ENCODE results near the gene CCDC107.

The CCDC107 gene

DNA sequence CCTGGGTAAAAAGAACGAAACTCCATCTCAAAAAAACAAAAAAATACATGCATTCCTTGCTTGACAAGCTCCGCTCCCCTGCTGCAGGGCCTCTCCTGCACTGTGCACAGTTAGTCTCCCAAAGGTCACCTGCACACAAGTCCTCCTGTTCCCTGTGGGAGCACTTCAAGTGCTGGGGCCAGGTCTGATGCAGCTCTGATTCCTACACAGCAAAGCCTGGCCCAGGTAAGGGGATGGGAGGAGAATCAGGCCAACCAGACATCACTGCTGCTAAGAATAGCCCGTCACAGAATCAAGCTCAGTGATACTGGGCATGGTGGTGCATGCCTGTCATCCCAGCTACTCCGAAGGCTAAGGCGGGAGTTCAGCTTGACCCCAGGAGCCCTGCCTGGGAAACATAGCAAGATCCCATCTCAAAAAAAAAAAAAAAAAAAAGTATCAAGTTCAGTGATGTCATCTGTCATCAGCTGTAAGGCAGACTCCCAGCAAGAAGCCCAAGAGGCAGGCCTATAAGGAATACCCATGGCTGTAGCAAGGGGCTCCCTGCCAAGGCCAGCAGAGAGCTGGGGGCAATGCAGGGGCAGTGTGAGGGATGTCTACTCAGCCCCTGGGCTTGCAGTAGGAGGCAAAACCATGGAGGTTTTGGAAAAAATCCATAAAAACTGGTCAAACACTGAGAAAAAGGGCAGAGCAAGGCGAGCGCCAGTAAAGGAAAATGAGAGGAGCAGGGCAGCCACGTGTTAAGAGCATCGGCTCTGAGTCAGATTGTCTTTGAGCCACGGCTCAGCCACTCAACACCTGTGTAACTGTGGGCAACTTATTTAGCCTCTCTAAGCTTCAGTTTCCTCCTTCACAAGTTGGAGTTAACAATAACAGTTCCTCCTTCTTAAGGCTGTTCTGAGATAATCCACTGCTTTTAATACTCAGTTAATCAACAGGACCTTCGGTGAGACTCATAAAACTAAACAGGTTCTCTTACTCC is 28.4 kb downstream of the CCDC107 start:
- DNase-seq: no peak

DNA sequence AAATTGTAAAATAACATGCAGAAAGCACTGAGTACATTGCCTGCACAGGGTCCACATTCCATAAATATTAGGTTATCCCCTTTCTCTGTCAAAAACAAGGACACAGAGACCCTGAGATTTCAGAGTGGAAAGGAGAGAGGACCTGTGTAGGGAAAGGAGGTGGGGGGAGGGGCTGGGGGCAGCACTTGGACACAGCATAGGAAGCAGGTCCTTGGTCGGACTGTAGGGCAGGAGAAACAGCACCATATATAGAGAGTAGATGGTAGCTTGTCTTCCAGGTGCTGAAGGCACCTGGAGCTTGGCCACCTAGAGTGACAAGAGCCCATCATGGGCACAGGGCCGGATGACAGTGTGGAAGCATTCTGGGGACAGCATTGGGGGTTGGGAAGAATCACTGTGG is 29.2 kb downstream of the CCDC107 start:
- no peak for DNase-seq

DNA sequence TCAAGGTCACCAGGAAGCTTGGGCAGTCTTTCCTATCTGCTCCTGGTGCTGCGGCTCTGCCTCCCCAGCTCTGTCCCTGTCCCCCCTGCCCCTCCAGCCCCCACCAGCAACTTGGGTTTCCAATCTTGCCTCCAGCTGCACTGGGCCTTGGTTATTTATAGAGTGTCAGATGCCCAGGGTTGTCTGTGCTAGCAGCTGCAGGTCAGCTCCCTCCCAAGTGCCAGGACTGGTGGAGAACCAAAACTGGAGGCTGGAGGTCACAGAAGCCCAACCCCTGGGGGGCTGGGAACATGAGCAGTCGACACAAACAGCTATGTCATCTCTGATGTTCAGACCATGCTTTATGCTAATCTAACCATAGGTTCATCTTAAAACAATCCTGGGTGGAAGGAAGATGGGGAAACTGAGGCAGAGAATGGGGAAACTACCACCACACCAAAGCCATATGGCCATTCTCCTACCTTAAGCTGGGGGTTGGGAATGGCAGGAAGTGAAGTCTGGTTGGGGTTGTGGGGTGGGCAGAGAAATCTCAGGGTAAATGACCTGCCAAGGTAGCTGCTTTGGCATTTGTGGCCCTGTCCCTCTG is 30.0 kb downstream of the CCDC107 start:
- DNase-seq: no peak

DNA sequence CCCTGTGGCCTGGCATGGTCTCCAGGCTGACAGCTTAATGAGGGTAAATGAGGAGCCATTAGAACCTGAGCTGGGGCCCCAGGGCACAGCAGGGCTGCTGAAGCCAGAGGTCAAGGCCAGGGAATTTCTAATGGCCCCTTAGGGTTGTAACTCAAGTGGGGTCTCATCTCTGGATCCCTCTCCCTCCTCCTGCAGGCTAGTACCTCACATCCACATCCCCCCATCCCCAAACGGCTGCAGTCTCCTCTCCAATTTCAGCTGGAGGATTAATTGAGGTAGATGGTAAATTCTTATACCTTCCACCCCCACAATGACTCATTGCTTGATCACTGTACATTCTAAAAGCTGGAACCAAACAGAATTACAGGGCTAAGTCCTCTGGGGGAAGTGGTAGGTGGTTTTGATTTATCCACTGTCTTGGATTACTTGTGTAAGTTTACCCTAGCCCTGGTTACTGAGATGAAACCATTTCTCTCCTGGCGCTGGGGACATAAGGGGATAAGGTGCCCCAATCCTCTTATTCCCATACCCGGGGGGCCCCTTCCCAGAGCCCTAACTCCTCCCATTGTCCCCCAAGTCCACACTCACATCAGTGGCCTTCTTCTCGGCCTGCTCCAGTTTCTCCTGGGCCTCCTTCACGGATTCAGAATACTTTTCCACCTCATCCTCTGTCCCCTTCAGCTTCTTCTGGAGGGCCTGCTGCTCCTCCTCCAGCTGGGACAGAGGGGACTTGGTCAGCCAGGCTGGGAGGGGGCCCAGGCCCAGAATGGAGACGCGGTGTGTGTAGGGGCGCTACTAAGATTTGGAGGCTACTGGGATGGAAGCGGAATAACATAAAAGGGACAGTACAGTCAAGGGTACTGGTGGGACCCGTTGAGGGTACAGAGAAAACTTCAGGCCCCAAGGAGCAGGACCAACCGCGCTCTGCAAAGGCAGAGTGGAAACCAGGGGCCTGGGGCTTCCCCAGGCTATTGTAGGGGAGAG is 30.8 kb downstream of the CCDC107 start:
- peak; percentile 70 for DNase-seq

DNA sequence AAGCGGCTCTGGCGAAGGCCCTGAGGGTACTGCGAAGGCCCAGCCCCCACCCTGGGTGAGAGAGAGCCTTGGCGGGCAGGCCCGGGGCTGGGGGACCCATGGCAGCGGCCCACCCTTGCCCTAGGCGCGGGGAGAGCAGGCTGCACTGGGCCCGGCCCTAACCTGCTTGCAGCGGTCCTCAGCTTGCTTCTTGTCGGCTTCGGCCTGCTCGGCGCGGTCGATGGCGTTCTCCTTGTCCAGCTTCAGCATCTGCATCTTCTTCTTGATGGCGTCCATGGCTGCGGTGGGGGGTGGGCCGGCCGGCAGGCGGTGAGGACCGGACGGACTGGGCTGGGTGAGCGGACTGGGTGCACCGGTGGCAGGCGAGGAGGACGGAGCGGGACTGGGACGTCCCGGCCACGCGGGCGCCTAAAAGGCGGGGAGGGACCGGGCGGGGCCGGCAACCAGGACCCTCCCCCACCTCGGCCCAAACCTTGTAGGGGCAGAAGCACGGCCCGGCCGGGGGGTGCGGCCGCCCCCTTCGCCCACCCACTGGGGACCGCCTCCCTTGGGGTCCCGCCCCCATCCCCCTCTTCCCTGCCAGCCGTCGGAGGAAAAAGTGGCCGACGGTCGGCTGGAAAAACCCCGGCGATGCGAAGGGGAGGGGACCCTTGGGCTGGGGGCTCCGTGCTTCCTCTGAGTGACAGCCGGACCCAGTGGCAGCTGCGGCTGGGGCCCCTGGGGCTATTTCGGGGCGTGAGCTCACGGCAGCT is 31.6 kb downstream of the CCDC107 start, which contains the start of gene TPM2:
TSS of gene TPM2 (minus strand) at position 384 of the 752 bp plus-strand sequence. CDS start at position 276, 108 bp downstream.
- no peak for DNase-seq

DNA sequence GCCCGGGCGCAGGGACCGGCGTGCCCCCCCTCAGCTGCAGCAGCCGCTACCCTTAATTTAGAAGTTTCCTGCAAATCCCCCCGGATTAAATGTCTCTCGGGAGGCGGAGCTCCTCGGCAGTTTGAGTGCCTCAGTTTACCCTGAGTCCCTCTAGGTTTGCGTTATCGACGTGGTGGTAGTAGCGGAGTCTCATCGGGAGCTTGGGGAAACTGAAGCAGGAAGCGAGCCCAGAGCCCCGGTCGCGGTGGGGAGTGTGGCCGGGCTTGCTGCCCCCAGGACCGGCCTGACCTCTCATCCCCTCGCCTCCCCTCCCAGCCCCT is 32.2 kb downstream of the CCDC107 start:
- DNase-seq: peak; percentile 1

DNA sequence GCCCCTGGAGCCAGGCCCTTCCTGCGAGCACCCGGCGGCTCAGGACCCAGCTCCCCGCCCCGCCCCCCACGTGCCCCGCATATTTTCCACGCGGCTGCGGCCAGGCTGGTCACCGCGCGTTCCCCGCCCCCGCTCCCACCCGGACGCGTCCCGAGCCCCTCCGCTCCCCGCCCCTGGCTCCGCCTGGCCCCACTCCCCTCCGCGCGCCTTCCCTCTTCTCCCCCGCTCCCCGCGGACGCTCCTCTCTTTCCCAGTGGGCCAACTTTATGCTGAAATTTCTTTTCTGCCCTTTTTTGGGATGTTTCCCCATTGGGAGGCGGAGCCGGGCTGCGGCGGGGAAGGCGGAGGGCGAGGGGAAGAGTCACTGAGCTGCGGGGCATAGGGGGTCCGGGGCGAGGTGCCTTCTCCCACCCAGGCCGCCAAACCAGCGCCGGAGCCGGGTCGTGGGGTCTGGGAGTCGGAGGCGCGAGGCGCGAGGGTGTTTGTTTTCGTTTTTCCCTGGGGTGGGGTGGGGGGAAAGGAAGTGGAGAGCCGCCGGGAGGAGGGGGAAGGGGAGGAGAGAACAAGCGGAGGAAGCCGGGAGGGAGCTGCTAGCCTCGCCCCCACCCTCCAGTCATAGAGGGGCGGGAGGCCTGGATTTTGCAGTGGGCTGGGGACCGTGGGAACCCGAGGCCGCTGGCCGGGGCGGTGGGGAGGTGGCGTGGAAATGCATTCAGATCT is 32.7 kb downstream of the CCDC107 start:
- DNase-seq: no peak

DNA sequence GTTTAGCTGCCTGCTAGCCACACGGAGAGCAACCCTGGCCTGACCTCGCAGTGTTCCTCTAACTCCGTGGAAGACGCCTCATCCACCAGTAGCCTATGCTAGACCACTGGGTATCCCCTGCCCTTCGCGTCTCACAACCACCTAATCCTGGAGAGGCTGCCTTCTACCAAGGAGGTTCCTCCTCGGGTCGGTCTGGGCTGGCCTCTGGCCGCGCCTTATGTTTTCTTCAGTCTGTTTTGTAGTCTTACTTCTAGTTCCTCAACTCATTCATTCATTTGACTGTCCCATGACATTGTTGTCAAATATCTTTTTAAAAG is 33.2 kb downstream of the CCDC107 start:
- DNase-seq: peak; percentile 46

DNA sequence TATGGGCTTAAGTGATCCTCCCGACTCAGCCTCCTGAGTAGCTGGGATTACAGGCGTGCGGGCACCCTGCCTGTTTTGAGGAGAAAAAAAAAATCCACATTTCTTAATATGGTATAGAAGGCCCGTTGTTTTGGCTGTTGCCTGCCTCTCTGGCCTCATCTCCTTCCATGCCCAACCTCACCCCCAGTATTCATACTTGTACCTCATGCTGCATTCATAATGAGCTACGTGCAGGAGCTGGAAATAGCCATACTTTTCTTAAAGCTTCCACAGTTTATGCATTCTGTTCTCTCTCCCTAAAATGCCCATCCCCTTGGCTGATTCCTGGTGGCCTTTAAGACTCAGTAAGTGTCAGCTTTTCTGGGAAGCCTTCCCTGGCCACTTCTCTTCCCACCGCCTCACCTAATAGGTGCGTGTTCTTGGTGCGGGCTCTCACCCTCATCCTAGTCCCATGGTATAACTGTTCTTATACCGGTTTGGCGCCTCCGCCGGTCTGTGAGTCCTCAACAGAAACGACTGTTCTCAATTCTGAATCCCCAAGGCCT is 33.7 kb downstream of the CCDC107 start:
- DNase-seq: no peak

DNA sequence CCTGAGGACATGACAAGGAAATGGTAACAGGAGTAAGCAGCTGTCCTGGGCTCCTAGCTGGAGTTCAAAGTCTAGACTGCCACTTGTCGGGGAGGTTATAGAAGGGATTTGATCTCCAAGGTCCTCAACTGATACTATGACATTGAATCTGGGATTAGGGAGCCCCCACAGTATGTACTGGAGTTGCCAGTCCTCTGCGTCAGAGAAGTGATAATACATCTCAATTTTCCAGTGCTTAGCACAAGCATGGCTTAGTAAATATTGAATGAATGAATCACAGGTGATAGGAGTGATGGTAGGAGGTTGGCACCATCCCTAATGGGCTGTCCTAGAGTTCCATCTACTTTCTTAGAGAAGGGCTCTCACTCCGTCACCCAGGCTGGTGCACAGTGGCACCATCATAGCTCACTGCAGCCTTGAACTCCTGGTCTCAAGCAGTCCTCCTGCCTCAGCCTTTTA is 37.9 kb downstream of the CCDC107 start:
- no peak for DNase-seq

DNA sequence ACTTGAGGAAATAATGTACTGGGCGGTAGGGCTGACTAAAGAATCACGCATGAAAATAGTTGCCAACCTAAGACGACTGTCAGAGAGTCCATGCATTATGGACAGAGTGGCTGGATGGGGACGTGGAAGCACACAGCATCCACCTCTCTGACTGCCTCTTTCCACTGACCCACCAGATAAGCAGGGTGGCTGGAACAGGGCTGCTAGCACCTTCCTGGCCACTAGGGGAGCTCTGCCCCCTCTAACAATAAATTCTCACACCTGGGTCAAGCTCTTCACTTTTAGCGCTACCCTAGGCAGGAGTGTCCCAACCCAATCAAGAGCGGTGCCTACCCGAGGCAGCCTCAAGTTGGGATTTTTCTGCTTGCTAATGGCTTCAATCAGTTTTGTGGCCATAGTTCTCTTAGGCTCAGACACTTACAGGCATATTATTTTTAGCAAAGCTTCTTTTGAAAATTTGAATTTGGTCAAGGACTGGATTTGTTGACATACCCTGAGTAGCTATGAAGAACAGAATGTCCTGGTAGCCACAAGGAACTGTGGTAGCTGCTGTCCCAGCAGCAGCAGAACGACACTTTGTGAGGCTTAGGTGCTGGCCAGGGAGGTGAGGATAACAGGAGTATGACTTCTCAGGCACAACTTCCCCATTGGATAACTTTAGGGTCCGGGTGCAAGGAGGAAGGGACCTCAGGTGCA is 38.6 kb downstream of the CCDC107 start:
- no peak for DNase-seq

DNA sequence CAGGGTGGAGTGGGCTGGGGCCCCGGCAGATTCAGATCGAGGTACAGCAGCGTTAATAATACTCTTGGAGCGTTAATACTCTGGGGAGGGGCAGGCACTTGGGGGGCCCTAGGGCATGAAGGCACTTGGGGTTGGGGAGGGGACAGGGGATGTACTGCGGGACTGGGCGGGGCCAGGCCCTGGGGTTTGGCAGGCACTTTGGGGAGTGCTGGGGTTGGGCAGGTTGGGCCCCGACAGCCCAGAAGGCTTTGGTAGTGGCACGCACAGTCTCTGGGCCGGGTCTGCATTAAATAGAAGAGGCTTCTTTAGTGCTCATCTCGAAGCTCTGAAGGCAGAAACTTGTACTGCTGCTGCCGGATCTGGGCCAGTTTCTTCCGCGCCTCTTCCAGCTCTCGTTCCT is 39.4 kb downstream of the CCDC107 start:
- DNase-seq: no peak

DNA sequence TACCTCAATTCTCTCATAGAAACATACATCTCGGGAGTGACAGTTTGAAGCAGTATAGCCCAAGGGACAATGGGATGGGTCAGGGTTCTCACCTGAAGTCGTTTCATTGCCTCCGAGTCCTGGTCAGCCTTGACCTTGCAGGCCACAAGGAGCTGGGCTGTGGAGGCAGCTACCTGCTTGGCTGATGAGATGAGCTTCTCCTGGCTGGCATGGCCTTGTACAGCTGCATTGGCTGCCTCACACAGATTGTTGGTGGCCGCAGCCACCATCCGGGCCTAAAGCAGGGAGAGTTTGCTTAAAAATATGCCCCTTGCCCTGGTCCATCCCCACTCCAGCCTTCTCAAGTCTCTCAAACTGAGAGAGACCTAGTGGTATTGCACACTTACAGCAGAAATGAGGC is 40.1 kb downstream of the CCDC107 start:
- no peak for DNase-seq

DNA sequence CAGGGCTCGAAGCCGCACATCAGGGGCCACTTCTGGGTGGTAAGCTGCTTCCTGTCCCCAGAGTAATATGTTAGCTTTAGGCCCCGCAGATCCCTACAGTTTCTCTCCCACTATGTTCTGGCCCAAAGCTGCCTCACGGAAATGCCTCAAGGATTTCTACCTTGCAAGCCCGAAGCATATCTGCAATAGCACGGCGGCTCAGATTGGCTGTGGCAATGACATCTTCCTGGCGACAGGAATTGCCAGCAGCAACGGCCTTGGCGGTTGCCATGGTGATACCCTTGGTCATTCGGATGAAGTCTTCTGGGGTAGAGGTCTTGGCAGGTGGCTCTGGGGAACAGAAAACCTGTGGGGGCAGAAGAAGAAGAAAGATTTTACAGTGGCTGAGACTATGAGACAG is 41.9 kb downstream of the CCDC107 start:
- no peak for DNase-seq

DNA sequence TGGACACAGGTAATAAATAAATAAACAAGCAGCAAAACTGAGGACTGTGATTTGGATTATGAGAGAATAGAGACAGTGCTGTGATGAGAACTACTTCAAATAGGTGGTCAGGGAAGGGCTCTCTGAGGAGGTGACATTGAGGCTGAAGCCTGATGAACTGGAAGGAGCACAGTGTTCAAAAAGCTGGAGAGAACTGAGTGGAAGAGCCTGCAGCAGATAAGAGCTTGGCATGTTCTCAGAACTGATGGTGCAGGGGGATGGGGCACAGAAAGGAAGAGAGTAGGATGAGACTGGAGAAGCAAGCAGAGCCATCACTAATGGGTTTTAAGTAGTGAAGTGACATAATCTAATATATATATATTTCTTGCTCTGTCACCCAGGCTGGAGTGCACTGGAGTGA is 42.9 kb downstream of the CCDC107 start:
- DNase-seq: no peak

DNA sequence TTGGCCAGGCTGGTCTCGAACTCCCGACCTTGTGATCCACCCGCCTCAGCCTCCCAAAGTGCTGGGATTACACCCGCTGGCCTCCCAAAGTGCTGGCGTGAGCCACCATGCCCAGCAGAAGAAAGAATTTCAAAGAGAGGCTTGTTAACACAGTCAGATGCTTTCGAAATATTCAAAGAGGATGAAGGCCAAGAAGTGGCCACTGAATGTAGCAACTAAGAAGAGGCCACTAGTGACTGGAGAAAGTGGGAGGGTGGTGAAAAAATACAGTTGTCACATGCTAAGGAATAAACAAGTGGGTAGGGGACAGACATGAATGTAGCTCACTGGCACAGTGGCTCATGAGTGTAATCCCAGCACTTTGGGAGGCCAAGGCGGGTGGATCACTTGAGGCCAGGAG is 44.6 kb downstream of the CCDC107 start:
- no peak for DNase-seq

DNA sequence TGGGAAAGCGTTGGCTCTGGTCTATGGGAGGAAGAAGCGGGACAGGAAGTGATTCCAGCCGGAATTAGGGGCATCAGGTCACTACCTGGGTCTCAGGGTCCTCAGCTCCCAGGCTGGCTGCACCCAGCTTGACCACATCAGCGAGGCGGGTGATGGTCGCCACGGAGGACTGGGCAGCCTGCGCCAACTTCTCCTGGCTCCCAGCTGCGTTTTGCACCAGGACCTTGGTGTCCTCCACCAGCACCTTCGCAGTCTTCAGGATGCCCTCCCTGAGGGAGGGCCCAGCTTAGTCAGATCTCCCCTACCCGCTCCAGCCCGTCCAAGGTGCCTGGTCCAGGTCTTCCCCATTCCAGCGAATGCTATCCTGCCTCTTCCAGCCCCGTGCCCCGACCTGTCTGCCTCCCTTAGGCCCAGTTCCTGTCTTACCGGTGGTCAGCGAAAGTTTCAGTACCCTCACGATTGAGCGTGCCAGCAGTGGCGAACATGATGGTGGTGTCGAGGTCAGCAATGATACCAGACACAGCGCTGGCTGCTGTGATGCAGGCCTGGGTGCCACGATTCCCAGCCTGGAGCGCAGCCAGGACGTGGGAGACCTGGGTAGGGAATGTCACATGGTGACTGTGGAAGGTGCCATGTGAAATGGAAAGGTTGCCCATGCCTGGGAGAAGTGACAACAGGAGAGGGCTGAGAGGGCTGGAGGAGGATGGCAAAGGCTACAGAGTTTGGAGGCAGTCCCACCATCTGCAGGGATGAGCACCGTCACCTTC is 46.0 kb downstream of the CCDC107 start:
- no peak for DNase-seq

DNA sequence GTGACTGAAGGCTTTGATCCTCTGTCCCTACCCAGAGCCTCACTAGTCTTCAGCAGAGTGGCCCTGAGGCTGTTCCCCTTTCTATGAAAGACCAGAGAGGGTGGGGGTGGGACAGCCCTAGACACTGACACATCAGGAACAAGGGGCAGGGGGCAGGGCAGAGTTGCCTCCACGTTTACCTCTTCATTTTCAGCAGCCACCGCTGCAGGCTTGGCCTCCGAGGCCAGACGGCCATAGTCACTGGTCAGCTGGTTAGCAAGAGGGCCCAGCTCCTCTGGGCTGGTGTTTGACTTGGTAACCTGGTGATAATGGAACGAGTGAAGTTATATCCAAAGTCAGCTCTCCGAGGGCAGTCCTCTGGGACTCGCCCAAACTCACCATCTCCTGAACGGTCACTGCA is 47.3 kb downstream of the CCDC107 start:
- DNase-seq: no peak

DNA sequence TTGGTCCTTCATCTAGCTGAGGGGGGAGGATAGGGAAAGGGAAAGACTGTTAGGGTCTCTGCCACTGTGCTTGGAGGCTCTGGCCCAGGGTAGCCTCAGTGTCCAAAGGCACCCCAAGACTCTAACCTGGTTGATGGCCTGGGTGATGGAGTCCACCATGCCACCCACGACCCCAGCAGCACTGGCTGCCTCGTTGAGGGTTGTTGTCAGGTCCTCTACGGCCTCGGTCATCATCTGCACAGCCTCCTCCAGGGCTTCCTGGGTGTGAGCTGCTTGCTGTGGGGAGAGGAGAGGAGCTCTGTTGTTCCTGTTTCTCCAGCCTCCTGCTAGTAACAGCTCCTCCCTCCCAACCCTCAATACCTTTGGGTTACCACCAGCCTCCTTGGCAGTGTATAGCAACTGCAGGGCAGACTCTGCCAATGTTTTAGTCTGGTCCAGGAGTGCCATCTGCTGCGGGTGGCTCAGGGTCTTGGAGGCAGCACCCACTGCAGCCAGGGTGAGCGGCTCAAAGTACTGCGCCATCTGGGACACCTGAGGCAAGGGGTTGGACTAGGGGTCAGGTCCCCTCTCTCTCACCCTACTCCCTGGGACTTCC is 47.8 kb downstream of the CCDC107 start:
- DNase-seq: no peak

DNA sequence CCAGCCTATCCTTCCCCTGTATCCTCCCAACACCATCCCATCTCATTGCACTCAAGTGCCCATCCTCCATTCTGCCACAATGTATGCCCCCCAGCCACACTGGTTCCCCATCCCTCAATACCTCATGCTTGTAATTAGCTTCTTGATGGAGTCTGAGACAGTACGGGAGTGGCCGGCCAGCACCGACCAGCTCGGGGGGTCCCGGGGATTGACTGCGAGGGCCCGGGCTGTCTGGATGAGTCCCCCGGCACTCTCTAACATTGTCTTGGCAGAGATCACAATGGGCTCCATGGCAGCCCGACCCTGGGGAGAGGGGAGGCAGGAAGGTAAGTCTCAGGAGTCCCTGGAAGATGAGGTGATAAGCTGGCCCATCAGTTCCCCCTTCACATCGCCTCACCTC is 48.9 kb downstream of the CCDC107 start:
- DNase-seq: no peak
